H9 (cell line): ENCODE data around the gene PATE4. TPM values are rescaled to one million over a fixed set of nuclear protein-coding genes. Genes with fewer than 3 reads are reported as not detected.

Source experiments
- DNase-seq: peaks from one replicate; pipeline ENCODE4 v3.0.0-alpha.2; 2017
- H2AFZ ChIP-seq: one replicate; pipeline ENCODE4 v1.6.1; 2013; ENCODE audit warnings: mild to moderate bottlenecking, low read length, control low read depth, moderate library complexity
- H2AK5ac ChIP-seq: 2 replicates; pipeline ENCODE4 v1.6.1; 2013; ENCODE audit warnings: low read length, control low read depth, mixed read lengths; ENCODE audit not compliant: insufficient read length
- H2BK120ac ChIP-seq: one replicate; pipeline ENCODE4 v1.6.1; 2013; ENCODE audit warnings: low read depth, mild to moderate bottlenecking, low read length, control low read depth, inconsistent platforms; ENCODE audit not compliant: poor library complexity, severe bottlenecking
- H2BK12ac ChIP-seq: 2 replicates; pipeline ENCODE4 v1.6.1; 2013; ENCODE audit warnings: low read length, control low read depth, mixed read lengths, low read depth; ENCODE audit not compliant: insufficient read length
- H2BK15ac ChIP-seq: 2 replicates; pipeline ENCODE4 v1.6.1; 2013; ENCODE audit warnings: low read depth, low read length, control low read depth
- H2BK20ac ChIP-seq: one replicate; pipeline ENCODE4 v1.6.1; 2013; ENCODE audit warnings: low read depth, mild to moderate bottlenecking, low read length, control low read depth, inconsistent platforms; ENCODE audit not compliant: poor library complexity, severe bottlenecking
- H2BK5ac ChIP-seq: 2 replicates; pipeline ENCODE4 v1.6.1; 2013; ENCODE audit warnings: low read length, control low read depth, mixed read lengths; ENCODE audit not compliant: insufficient read length
- H3K14ac ChIP-seq: 2 replicates; pipeline ENCODE4 v1.6.1; 2013; ENCODE audit warnings: low read length, control low read depth; ENCODE audit not compliant: insufficient read depth
- H3K18ac ChIP-seq: 2 replicates; pipeline ENCODE4 v1.6.1; 2013; ENCODE audit warnings: low read depth, mild to moderate bottlenecking, mixed read lengths, low read length, control low read depth; ENCODE audit not compliant: insufficient read length
- H3K23ac ChIP-seq: 2 replicates; pipeline ENCODE4 v1.6.1; 2013; ENCODE audit warnings: low read length, control low read depth, mixed read lengths, low read depth; ENCODE audit not compliant: insufficient read length
- H3K23me2 ChIP-seq: 2 replicates; pipeline ENCODE4 v1.6.1; 2013; ENCODE audit warnings: low read depth, mild to moderate bottlenecking, mixed read lengths, low read length, control low read depth; ENCODE audit not compliant: insufficient read length, poor library complexity, severe bottlenecking
- H3K27ac ChIP-seq: 2 replicates; pipeline ENCODE4 v1.5.1; 2013; ENCODE audit warnings: low read length, control low read depth, mixed read lengths, low read depth; ENCODE audit not compliant: insufficient read length
- H3K27me3 ChIP-seq: 2 replicates; pipeline ENCODE4 v1.6.1; 2013; ENCODE audit warnings: low read length, control low read depth, inconsistent platforms; ENCODE audit not compliant: insufficient read depth
- H3K4ac ChIP-seq: 2 replicates; pipeline ENCODE4 v1.6.1; 2013; ENCODE audit warnings: low read depth, mild to moderate bottlenecking, control low read depth, inconsistent platforms, low read length, moderate library complexity
- H3K4me1 ChIP-seq: 2 replicates; pipeline ENCODE4 v1.6.1; 2013; ENCODE audit warnings: low read length, control low read depth, inconsistent platforms; ENCODE audit not compliant: insufficient read depth
- H3K4me2 ChIP-seq: 2 replicates; pipeline ENCODE4 v1.6.1; 2013; ENCODE audit warnings: low read length, control low read depth, mixed read lengths; ENCODE audit not compliant: insufficient read length, insufficient read depth
- H3K56ac ChIP-seq: 2 replicates; pipeline ENCODE4 v1.6.1; 2013; ENCODE audit warnings: low read depth, mild to moderate bottlenecking, mixed read lengths, low read length, control low read depth; ENCODE audit not compliant: insufficient read length
- H3K79me1 ChIP-seq: 2 replicates; pipeline ENCODE4 v1.6.1; 2013; ENCODE audit warnings: low read depth, mild to moderate bottlenecking, moderate library complexity, low read length, control low read depth, inconsistent platforms; ENCODE audit not compliant: insufficient read depth, poor library complexity, severe bottlenecking
- H3K79me2 ChIP-seq: 2 replicates; pipeline ENCODE4 v1.6.1; 2013; ENCODE audit warnings: low read length, control low read depth, inconsistent platforms; ENCODE audit not compliant: insufficient read depth
- H3K9ac ChIP-seq: 2 replicates; pipeline ENCODE4 v1.6.1; 2013; ENCODE audit warnings: low read length, control low read depth, mixed read lengths; ENCODE audit not compliant: insufficient read length; ENCODE audit errors: extremely low read depth
- H3K9me3 ChIP-seq: one replicate; pipeline ENCODE4 v1.6.1; 2013; ENCODE audit warnings: low read depth, low read length, inconsistent platforms; ENCODE audit not compliant: control insufficient read depth
- H3T11ph ChIP-seq: one replicate; pipeline ENCODE4 v1.6.1; 2013; ENCODE audit warnings: mild to moderate bottlenecking, low read length, control low read depth, inconsistent platforms
- H4K20me1 ChIP-seq: one replicate; pipeline ENCODE4 v1.6.1; 2013; ENCODE audit not compliant: control insufficient read depth, insufficient read length, insufficient read depth
- H4K5ac ChIP-seq: 2 replicates; pipeline ENCODE4 v1.6.1; 2013; ENCODE audit warnings: low read depth, mild to moderate bottlenecking, mixed read lengths, low read length, control low read depth; ENCODE audit not compliant: insufficient read length
- H4K8ac ChIP-seq: replicated peaks from 2 replicates; pipeline ENCODE4 v1.6.1; 2013; ENCODE audit warnings: low read length, control low read depth, mixed read lengths, low read depth; ENCODE audit not compliant: insufficient read length
- H4K91ac ChIP-seq: 2 replicates; pipeline ENCODE4 v1.6.1; 2013; ENCODE audit warnings: low read depth, mild to moderate bottlenecking, moderate library complexity, mixed read lengths, low read length, control low read depth; ENCODE audit not compliant: insufficient read length
- H3K27ac Mint-ChIP-seq, 3 experiments: 2 replicates in 2 of 3; 3 replicates in 1 of 3; pipeline ENCODE4 v1.8.0; 2020 to 2021; ENCODE audit warnings: mixed read lengths in 3 of 3, mild to moderate bottlenecking in 1 of 3, moderate library complexity in 1 of 3
- H3K27me3 Mint-ChIP-seq: 2 replicates; pipeline ENCODE4 v1.8.0; 2021; ENCODE audit warnings: low read depth, mild to moderate bottlenecking, moderate library complexity, mixed read lengths
- H3K36me3 Mint-ChIP-seq, 3 experiments: 2 replicates in 2 of 3; 3 replicates in 1 of 3; pipeline ENCODE4 v1.8.0; 2020 to 2021; ENCODE audit warnings: low read depth in 3 of 3, mixed read lengths in 3 of 3; ENCODE audit not compliant: insufficient read depth in 1 of 3
- H3K4me1 Mint-ChIP-seq, 2 experiments: 2 replicates each; pipeline ENCODE4 v1.8.0; 2020; ENCODE audit warnings: mixed read lengths in 2 of 2
- H3K4me3 Mint-ChIP-seq, 2 experiments: 2 replicates in 1 of 2; 3 replicates in 1 of 2; pipeline ENCODE4 v1.8.0; 2020 to 2021; ENCODE audit warnings: mild to moderate bottlenecking in 2 of 2, mixed read lengths in 2 of 2, moderate library complexity in 1 of 2
- H3K9me3 Mint-ChIP-seq, 2 experiments: 2 replicates in 1 of 2; 3 replicates in 1 of 2; pipeline ENCODE4 v1.8.0; 2020; ENCODE audit warnings: mild to moderate bottlenecking in 2 of 2, mixed read lengths in 2 of 2, moderate library complexity in 1 of 2
- CTCF ChIP-seq: fragments of 200-600 bp; sonication (generic); conservative IDR thresholded peaks from 3 replicates; pipeline ENCODE4 v1.8.0; 2021; ENCODE audit warnings: antibody characterized with exemption, mild to moderate bottlenecking
- WGBS: extraction: QIAGEN DNeasy Blood & Tissue Kit; methylation state at CpG from one replicate; pipeline ENCODE4 v1.1.7; 2013; ENCODE audit warnings: missing lambda C conversion rate, low lambda C conversion rate, mixed read lengths; ENCODE audit not compliant: insufficient read length; ENCODE audit errors: extremely low coverage; 5-methylcytosine and 5-hydroxymethylcytosine counted together
- total RNA-seq: library from RNA; stranded (reverse); gene quantifications from 2 replicates; pipeline ENCODE4 v1.2.1, GENCODE V29; 2021

Gene PATE4
- total RNA-seq, 1 experiment from 2014 or later: not detected

DNA sequence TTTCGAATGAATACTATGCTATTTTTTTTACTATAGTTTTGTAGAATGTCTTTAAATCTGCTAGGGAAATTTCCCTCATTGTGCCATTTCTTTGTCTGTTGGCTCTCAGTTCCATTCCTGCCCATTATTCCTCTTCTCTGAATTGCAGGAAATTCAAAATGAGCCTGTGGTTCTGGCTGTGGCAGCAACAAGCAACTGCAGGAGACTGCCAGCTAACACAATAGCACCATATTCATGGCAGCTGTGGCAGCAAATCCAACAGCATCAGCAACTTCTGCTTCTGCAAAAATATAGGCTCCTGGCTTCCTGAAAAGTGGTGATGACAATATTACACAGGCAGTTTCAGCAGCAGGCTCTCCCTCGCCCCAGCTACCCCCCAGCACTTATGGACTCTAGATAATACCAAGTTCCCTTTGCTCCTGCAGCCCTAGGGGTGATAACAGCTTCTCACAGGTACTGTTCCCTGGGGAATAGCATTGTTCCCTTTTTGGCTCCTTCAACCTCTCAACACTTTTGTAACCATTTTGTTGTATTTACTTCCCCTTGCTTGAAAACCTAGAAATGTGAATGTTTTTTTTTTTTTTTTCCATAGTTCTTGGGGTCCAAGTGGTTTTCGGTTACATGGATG, 9.3 kb downstream of the PATE4 start:
- Histone ChIP-seq H3K79me1 (no peaks in the 10 kb centered on the region), H2BK15ac (no peak overlapping the region), H3K9ac (no peak overlapping the region), H3K56ac (no peak overlapping the region), H2AFZ (no peak overlapping the region), H3K79me2 (no peaks in the 10 kb centered on the region), H3K23me2 (no peaks in the 10 kb centered on the region), H3K4ac (no peak overlapping the region), H4K8ac (no peak overlapping the region), H4K91ac (no peak overlapping the region), H3K4me1 (no peaks in the 10 kb centered on the region), H2BK12ac (no peak overlapping the region), H3K14ac (no peak overlapping the region), H2BK120ac (no peak overlapping the region), H3K18ac (no peak overlapping the region), H4K20me1 (no peaks in the 10 kb centered on the region), H3K9me3 (no peaks in the 10 kb centered on the region), H3K27me3 (no peaks in the 10 kb centered on the region), H2AK5ac (no peak overlapping the region), H3K23ac (no peak overlapping the region), H2BK5ac (no peak overlapping the region), H3T11ph (no peak overlapping the region), H4K5ac (no peak overlapping the region), H3K27ac (no peak overlapping the region), H3K4me2 (no peak overlapping the region), H2BK20ac (peak overlapping the region; percentile 26)
- peak overlapping the region in 2 of 3 experiments; percentile 6 to 40; a peak in 2 of 7 replicates for H3K27ac Mint-ChIP-seq
- H3K36me3 Mint-ChIP-seq: peaks cover 6 to 18% (median 13%) of the 10 kb centered on the region in 3 experiments; a peak in 5 of 7 replicates
- DNase-seq: no peak
- no CpG with 5 or more reads among the region's 3 CpGs for WGBS
- peaks cover 17 to 23% of the 10 kb centered on the region in 2 experiments for H3K9me3 Mint-ChIP-seq
- H3K4me3 Mint-ChIP-seq: no peak overlapping the region
- no peak for TF ChIP-seq CTCF
- peaks cover 7 to 11% of the 10 kb centered on the region in 2 experiments for H3K4me1 Mint-ChIP-seq
- peaks cover 2% of the 10 kb centered on the region for H3K27me3 Mint-ChIP-seq
